D721Med (cell line): ENCODE results near the gene GDF10.

Experiments used
- DNase-seq: peaks from one replicate; pipeline ENCODE4 v3.0.0; 2011; ENCODE audit warnings: low spot score; ENCODE audit not compliant: insufficient read length
- FAIRE-seq: peaks from 2 replicates; lab custom pipeline; 2011; peaks lifted over from hg19 to GRCh38; lab: Jason Lieb, UNC
- TF ChIP-seq, protein P1 (sequence below): IDR thresholded peaks from 2 replicates; pipeline ENCODE4 v1.5.1; 2012; ENCODE audit warnings: mild to moderate bottlenecking, control low read depth; ENCODE audit not compliant: insufficient read depth; ENCODE audit errors: missing control alignments

The GDF10 gene

GRCh38 chr10:47260505-47261111 lies 39.4 kb upstream of the GDF10 start:
- FAIRE-seq (no peak), DNase-seq (no peak)
- TF ChIP-seq, protein P1, sequence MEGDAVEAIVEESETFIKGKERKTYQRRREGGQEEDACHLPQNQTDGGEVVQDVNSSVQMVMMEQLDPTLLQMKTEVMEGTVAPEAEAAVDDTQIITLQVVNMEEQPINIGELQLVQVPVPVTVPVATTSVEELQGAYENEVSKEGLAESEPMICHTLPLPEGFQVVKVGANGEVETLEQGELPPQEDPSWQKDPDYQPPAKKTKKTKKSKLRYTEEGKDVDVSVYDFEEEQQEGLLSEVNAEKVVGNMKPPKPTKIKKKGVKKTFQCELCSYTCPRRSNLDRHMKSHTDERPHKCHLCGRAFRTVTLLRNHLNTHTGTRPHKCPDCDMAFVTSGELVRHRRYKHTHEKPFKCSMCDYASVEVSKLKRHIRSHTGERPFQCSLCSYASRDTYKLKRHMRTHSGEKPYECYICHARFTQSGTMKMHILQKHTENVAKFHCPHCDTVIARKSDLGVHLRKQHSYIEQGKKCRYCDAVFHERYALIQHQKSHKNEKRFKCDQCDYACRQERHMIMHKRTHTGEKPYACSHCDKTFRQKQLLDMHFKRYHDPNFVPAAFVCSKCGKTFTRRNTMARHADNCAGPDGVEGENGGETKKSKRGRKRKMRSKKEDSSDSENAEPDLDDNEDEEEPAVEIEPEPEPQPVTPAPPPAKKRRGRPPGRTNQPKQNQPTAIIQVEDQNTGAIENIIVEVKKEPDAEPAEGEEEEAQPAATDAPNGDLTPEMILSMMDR, result no peak

GRCh38 chr10:47261121-47261520 lies 38.9 kb upstream of the GDF10 start:
- FAIRE-seq, result no peak
- TF ChIP-seq, protein P1, result no peak

DNA sequence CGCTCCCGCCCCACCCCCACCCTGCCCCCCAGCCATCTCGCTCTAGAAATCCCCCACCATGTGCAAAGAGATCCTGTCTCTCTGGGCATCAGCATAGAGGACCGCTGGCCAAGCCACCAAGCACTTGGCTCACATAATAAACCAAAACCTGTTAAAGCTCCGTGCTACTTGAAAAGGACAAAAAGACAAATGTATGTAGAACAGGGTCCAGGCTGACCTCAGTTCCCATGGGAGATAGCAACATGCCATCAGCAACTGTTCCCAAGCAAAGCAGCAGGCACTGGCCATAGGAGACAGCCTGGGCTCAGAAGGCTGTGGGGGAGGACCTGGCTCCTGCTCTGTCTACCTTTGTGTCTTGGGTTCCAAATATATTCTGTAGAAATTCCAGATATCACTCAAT lies 38.4 kb upstream of the GDF10 start:
- no peak for FAIRE-seq
- DNase-seq, result no peak
- TF ChIP-seq, protein P1, result no peak

More at GRCh38 chr10:47261121-47261520, 38.9 kb upstream of the GDF10 start:
- no peak for DNase-seq

DNA sequence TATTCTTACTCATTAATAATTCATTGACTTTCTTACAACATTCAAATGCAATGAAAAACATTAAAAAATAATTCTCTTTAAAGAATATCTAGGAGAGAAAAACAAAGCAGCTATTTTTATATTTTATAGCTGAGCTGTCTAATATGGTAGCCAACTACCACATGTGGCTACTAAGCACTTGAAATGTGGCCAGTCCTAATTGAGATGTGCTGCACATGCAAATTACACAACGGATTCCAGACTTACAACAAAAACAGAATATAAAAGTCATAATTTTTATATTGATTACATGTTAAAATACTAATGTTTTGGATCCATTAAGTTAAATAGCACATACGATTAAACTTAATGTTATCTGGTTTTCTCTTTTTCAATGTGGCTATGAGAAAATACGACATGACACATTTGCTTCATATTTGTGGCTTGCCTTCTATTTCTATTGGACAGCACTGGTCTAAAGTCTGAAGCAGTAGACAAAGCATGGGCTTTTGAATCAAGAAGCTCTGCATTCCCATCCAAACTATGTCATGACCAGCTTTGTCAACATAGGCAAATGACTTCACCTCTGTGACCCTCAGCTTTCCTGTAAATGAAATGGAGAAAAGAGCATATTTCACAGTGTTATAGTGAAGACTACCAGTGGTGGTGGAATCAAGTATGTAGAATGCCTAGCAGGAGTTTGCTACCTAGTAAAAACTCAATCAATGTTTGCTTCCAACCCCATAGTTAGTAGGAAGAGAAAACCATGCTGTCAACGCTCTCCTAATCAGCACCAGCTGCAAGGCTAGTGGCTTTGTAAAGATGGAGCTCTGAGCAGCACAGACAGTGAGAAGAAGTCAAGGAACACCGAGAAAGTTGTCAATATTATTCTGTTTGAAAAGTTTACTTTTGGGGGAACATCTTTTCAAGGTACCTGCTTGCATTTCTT lies 37.1 kb upstream of the GDF10 start:
- DNase-seq (no peak), FAIRE-seq (no peak)
- TF ChIP-seq, protein P1, result no peak

DNA sequence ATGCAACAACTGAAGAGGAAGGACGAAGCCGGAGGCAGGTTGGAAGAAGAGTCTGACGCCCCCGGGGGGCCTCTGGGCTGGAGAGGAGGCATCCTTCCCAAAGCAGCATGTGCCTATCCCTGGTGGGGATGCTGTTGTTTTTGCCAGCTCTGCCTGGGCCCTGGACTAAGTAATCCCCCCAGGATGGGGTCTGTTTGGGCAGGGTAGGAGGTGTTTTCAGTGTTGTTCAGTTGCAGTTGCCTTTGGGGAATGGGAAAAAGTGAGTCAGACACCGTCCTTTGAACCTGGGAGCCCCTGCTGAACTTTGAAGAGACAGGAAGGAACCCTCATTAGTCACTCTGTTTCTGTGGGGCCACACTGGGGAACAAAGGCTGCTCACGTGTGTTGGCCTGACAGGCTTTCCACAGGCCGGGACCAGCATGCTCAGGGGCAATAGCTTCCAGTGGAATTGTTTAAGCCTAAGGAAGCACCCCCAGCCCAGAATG lies 35.2 kb upstream of the GDF10 start:
- TF ChIP-seq, protein P1, result no peak
- no peak for DNase-seq
- no peak for FAIRE-seq

- no peak for FAIRE-seq
- TF ChIP-seq, protein P1, result no peak
These were observed 33.4 kb upstream of the GDF10 start for GRCh38 chr10:47266602-47267001.

More at GRCh38 chr10:47266602-47267001, 33.4 kb upstream of the GDF10 start:
- no peak for DNase-seq
